H1 (cell line): ENCODE results near the gene DDB1.

ENCODE experiments used
- CEBPB ChIP-seq: IDR thresholded peaks from 2 replicates; pipeline ENCODE4 v1.6.1; 2012; ENCODE audit warnings: low read depth, low read length
- CHD2 ChIP-seq: IDR thresholded peaks from 2 replicates; pipeline ENCODE4 v1.6.1; 2012; ENCODE audit warnings: low read length, improper control_type of control experiment
- RXRA ChIP-seq: IDR thresholded peaks from 2 replicates; pipeline ENCODE4 v1.6.1; 2011; ENCODE audit warnings: low read depth, mild to moderate bottlenecking, low read length, moderate library complexity; ENCODE audit not compliant: insufficient read depth
- SIN3A ChIP-seq, 2 experiments: IDR thresholded peaks in 1 of 2; conservative IDR thresholded peaks in 1 of 2; 2 replicates each; pipeline ENCODE4 v1.6.1; 2011 to 2012; ENCODE audit warnings: low read length in 2 of 2, improper control_type of control experiment in 1 of 2, low read depth in 1 of 2, mild to moderate bottlenecking in 1 of 2
- SP2 ChIP-seq: IDR thresholded peaks from 2 replicates; pipeline ENCODE4 v1.6.1; 2012; ENCODE audit warnings: mild to moderate bottlenecking, low read length, inconsistent platforms
- TF ChIP-seq, protein P1 (sequence below), 3 experiments: IDR thresholded peaks; 1 replicate in 2 of 3; 2 replicates in 1 of 3; pipeline versions ENCODE4 v1.5.1 to v1.6.1; 2011; ENCODE audit warnings: low read length in 3 of 3, mild to moderate bottlenecking in 3 of 3, inconsistent platforms in 2 of 3, low read depth in 1 of 3, moderate library complexity in 1 of 3; ENCODE audit not compliant: insufficient read depth in 1 of 3; ENCODE audit errors: control extremely low read depth in 1 of 3

GRCh38 chr11:61297746-61298145 is 35.2 kb downstream of the DDB1 start:
- TF ChIP-seq SP2 (no peak), SIN3A (conservative IDR thresholded peaks at IDR 0.05 in 1 of 2, IDR thresholded peaks at IDR 0.05 in 1 of 2; ENCODE audit: low read depth in 1 of 2, low read length in 2 of 2) (no peak), CEBPB (no peak), CHD2 (no peak), RXRA (no peak)
- TF ChIP-seq, protein P1, sequence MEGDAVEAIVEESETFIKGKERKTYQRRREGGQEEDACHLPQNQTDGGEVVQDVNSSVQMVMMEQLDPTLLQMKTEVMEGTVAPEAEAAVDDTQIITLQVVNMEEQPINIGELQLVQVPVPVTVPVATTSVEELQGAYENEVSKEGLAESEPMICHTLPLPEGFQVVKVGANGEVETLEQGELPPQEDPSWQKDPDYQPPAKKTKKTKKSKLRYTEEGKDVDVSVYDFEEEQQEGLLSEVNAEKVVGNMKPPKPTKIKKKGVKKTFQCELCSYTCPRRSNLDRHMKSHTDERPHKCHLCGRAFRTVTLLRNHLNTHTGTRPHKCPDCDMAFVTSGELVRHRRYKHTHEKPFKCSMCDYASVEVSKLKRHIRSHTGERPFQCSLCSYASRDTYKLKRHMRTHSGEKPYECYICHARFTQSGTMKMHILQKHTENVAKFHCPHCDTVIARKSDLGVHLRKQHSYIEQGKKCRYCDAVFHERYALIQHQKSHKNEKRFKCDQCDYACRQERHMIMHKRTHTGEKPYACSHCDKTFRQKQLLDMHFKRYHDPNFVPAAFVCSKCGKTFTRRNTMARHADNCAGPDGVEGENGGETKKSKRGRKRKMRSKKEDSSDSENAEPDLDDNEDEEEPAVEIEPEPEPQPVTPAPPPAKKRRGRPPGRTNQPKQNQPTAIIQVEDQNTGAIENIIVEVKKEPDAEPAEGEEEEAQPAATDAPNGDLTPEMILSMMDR (IDR thresholded peaks at IDR 0.05; ENCODE audit: control extremely low read depth in 1 of 3, insufficient read depth in 1 of 3, low read depth in 1 of 3, low read length in 3 of 3) = no peak
